Right renal pelvis (tissue), 4 donors: ENCODE measurements around the gene SNX10. TPM values are rescaled to one million over a fixed set of nuclear protein-coding genes. Genes with fewer than 3 reads are reported as not detected.

Source experiments
- polyA plus RNA-seq, 4 donors: library from polyadenylated mRNA; unstranded; fragments of 120-200 nt; gene quantifications; one replicate each; pipeline ENCODE4 v1.2.1, GENCODE V29; 2013; ENCODE audit not compliant: insufficient read length in 4 of 4

The SNX10 gene
- polyA plus RNA-seq, 4 donors, result 21.0 to 29.1 (median 26.3) TPM

Other genes with a start within 250 kb of the SNX10 start
- gene NFE2L3, start 139.7 kb upstream of the SNX10 start, polyA plus RNA-seq, result 10 to 100 TPM; 32.7 to 43.3 (median 37.2) TPM
- 1,000 to 10,000 TPM; 1,374 to 1,607 (median 1,513) TPM for gene HNRNPA2B1, start 91.1 kb upstream of the SNX10 start, polyA plus RNA-seq
- gene CBX3, start 90.1 kb upstream of the SNX10 start, polyA plus RNA-seq, result 100 to 1,000 TPM; 301 to 379 (median 365) TPM